Endometrium (tissue), 2 donors: ENCODE data around the gene STX16.

ENCODE experiments used
- FAIRE-seq: peaks from 2 replicates; lab custom pipeline; 2012; peaks lifted over from hg19 to GRCh38; lab: Jason Lieb, UNC
- donor health status: control.
- donor health status: control.

Gene STX16

DNA sequence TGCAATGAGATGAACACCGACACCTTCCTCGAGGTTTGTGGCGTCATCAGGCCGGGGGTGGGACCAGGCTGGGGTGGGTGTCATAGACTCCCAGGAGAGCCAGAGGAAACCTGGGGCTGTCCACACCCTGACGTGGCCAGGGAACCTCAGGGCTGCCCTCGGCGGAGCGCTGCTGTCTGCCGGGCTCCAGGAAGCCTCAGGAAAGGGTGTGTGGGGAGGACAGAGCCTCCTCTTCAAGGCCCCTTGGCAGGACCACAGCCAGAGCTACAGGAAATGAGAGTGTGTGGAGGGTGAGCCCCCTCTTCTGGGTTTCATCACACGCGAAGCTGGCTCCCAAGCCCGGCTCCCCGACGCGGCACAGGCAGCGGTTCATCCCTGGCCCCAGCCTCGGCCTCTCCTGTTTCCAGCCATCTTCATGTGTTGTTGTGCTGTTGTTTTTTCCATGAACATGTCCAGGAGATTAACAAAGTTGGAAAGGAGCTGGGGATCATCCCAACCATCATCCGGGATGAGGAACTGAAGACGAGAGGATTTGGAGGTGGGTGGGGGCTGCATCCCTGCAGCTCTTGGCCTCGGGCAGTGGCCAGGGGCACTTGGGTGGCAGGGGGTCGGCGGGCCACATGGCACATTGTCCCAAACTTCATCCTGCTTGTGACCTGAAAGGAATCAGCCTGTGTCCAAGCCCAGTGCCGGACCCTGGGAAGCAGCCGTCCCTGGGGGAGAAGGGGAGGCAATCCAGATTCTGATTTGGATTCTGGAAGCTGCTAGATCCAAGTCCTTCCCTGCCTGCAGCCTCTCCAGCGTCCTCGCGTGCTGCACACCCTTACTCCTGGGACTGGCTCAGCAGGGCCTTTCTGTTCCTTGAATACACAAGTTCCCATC, 47.9 kb downstream of the STX16 start:
- no peak for FAIRE-seq

DNA sequence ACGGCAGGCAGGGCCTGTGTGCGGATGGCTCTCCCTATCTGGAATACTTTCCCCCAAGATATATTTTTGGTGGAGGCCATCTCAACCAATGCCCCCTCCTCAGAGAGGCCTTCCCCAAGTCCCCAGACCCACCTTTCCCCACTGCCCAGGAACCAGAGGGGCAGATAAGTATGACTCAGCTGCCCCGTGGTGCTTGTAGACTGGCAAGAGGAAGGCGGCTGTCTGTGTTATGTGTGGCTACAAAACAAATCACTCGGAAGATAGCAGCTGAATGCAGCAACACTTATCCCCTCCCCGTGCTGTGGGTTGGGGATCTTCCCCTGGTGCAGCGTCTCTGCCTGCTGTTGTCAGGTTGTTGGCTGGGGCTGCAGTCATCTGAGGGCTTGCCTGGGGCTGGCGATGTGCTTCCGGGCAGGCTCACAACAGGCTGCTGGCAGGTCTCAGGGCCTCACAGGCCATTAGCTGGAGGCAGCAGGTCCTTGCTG, 48.6 kb downstream of the STX16 start:
- FAIRE-seq: no peak

DNA sequence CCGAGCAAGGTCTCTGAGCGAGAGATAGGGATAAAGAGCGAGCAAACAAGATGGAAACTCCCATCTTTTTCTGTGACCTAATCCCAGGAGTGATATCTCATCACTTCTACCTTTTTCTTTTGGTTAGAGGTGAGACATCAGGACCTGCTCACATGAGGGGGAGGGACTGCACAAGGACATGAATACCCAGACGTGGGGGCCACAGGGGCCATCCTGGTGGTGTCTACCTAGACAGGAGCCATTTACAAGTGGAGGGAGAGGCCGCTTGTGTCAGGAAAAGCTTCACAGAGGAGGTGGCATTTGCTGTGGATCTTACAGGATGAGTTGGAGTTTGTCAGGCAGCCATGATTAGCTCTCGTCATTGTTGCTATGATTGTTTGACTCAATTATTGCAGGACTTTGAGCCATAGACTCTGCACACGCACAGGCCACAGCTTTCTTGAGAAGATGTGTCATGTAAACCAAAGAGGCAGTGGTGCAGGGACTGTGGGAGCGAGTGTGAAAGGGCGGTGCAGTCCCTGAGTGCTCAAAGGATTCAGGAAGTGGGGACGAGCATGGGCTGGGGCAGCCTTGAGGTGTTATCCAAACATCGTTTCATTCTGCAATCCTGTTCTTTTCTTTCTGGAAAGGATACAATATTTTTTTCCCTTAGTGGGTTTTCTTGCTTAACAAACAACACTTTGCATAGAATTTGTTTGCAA, 49.2 kb downstream of the STX16 start:
- no peak for FAIRE-seq

DNA sequence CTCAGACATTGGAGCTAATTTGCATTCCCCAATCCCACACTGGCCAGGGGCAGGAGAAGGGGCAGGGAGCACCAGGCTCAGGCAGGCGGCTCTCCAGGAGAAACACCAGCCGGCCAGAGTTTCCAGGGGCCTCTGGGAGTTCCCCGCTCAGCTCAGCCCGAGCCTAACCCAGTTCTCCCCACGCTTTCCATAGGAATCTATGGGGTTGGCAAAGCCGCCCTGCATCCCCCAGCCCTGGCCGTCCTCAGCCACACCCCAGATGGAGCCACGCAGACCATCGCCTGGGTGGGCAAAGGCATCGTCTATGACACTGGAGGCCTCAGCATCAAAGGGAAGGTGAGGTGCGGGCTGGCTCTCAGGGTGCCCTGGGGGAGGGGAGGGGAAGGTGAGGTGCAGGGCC, 49.7 kb downstream of the STX16 start:
- FAIRE-seq: no peak

DNA sequence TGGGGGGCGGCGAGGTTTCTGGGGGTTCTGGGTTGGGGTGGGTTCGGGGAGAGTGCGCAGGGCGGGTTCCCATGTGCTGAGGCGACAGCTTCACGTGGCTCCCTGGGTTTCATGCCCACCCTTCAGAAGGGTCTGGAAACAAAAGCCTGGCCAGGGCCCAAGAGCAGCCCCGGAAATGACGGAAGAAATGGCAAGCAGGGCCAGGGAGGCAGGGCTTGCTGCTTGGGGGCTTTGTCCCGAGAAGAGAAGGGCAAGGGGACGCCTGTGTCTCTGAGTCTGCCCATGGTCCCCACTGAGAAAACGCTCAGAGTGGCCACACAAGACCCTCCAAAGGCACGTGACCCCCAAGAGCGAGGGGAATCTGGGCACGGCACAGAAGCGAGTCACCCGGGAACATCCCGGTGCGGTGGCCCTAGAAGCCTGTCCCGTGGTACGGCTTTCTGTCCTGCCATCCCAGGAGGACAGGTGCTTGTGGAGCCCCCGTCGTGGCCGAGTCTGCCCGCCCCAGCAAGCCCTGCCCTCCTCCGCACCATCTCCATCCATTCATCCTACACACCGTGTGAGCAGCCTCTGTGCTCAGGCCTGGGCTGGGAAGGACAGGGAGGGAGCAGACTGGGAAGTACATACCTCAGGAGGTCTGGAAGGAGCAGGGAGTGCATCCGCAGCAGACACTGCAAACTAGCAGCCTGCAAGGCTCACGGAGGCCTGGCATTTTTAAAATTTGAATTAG, 50.5 kb downstream of the STX16 start:
- FAIRE-seq: no peak

DNA sequence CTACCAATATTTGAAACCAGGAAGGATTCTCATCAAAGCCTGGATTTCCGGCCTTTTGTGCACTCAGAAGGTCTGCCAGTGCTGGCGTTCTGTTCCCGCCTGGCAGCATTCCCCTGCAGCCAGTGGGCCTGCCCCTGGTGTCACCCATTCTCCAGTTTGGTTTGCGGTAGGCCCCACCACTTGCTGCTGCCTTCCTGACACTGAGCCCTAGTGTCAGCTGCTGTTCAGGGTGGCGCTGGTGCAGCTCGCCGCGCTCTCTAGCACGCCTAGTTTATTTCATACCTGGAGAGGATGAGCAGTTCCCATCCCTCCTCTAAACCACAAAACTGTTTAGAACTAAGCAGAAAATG, 51.1 kb downstream of the STX16 start:
- no peak for FAIRE-seq

DNA sequence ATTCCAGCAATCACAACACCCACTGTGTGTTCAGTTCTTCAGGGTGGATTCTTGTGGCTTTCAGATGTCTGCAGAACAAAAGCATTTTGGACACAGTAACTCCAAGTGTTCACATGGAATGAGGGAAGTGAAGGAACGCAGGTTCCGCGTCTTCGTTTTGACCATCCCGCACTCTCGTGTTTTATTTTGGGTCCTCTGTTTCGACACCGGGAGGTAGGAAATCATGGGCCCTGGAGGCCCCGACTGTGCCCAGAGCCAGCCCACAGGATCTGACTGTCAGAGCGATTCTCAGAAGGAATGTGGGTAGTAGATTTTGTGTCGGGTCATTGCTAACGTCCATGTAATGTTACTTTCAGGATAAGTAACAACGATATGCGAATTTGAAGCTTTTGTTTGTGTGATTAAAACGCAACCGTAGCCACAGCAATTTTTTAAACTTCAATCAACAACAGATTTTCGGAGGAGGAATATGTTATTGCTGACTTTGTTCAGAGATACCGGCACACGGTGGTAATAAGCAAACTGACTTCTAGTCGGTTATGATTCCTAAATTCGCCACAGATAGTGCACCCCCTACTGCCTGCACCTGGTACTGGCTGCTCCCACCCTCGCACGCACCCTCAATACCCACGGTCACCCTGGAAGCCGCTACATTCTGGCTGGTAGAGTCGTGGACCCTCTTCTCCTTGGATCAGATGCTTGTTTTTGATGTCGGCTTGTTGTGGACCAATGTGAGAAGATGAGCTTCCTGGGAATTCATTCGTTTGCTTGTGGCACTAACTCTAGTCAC, 52.0 kb downstream of the STX16 start:
- FAIRE-seq: no peak

DNA sequence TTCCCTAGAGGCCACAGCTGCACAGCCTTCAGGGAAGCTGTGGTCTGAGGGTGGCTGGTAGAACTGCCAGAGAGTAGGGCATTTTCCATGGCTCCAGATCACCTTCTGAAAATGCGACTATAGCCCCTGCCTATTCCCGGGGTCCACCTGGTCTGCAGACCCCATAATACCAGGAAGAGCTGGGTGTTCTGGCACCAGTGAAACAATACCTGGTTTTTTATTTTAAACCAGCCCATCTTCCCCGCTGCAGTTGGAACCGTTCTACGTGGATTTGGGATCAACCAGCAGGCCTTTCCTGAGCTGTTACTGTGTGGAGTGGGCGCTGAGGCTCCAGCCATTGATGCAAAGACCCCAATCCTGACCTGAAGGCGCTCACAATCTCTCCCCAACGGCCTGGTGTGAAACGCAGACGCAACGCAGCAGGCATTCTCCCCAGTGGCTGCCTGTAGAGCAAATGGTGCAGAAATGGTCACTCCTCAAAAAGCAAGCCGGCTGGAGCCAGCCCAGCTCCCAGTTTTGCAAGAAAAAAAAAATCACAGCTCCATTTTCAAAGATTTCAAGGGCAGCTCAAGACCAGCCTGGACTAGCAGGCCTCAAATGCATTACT, 52.8 kb downstream of the STX16 start:
- no peak for FAIRE-seq

DNA sequence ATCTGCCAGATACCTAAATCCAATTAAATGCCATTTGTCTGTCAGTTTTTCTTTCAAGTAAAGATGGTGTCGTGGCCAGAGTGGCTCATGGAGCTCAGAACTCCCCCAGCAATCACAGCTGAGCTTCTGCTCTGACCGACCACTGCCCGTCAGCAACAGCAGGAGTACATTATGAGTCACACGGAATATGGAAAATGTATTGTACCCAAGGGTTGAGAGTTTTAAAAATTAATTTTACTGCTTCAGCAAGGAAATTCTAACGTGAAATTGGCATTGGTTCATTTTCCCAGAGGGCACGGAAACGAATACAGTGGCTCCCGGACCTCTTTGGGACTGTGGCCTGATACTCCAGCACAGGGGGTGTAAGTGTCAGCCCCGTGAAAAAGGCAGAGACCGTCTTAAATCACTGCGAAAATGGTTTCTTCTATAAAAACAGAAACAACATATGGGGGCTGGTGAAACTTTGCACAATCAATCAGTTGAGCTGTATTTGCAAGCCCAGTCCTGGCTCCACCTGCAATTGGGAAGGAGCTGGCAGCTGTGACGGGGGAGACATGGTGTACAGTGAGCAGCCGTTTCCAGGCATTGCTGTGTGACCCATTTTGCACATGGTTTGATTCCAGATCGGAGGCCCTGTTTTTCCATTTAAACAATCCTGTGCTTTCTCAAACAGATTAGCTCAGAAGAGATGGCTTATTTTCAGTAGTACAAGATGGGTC, 54.3 kb downstream of the STX16 start:
- no peak for FAIRE-seq

DNA sequence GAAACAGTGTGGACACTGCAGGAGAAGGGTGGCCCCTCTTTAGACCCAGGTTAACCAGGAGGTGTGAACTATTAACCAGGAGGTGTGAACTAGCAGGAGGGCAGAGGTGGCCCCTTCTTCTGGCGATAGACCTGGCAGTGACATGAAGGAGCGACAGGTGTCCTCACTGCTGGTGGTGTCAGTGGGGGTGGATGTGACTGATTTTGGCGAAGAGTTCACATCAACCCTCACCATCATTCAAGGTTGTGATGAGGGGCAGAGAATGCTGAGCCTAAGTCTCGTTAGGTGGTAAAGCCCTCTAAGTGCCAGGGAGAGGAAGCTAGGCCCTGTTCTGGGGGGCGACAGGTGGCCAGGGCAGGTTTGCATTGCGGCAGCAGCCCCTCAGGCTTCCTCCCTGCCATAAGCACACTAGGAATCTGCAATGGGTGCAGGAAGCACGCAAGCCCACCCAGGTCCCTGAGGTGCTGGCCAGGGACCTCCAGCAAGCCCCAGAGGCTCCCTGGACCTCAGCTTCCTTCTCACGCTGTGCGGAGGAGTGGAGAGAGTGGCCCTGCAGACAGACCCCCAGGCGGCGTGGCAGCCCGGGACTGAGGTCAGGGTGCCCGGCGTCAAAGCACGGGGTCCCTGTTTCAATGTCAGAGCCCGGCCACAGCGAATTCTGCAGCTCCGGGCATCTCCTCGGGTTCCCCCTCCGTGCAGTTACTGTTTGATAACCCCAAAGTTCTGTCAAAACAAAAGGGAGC, 55.2 kb downstream of the STX16 start:
- FAIRE-seq: no peak

DNA sequence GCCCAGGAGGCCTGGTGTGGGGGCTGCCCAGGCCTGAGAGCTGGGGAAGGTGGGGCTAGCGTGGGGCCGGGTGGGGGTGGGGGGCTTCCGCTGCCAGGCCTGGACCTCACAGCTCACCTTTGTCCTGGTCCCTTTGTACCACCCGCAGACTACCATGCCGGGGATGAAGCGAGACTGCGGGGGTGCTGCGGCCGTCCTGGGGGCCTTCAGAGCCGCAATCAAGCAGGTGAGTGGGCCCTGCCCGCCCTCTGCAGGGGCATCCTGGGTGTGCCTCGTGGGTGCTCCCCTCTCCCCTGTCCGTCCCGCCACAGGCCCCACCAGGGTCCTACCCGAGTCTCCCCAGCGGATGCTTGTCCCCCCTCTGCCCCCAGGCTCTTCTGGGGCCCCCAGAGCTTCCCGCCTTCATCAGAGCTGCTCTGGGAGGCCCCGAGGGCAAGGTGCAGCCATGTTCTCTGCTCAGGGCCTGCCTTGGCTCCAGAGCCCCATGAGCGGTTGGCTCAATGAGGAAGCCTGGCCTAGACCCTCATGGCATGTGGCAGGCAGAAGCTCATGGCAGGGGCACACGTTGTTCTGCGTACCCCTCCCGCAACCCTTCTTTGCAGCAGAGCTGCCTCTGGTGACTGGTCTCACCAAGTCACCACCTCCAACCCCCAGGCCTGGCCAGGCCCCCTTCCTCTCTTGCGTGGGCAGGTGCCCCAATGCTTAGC, 56.0 kb downstream of the STX16 start:
- FAIRE-seq: no peak

DNA sequence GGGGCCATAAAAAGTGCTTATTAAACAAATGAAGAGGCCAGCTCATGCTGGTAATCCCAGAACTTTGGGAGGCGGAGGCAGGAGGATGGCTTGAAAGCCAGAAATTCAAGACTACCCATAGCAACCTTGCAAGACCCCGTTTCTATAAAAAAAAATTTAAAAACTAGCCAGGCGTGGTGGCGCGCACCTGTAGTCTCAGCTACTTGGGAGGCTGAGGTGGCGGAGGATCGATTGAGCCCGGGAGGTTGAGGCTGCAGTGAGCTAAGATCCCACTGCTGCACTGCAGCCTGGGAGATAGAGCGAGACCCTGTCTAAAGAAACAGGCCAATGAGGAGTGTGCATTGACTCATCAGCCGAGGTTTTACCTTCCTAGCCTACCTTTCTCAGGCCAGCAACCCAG, 56.7 kb downstream of the STX16 start:
- FAIRE-seq: no peak

DNA sequence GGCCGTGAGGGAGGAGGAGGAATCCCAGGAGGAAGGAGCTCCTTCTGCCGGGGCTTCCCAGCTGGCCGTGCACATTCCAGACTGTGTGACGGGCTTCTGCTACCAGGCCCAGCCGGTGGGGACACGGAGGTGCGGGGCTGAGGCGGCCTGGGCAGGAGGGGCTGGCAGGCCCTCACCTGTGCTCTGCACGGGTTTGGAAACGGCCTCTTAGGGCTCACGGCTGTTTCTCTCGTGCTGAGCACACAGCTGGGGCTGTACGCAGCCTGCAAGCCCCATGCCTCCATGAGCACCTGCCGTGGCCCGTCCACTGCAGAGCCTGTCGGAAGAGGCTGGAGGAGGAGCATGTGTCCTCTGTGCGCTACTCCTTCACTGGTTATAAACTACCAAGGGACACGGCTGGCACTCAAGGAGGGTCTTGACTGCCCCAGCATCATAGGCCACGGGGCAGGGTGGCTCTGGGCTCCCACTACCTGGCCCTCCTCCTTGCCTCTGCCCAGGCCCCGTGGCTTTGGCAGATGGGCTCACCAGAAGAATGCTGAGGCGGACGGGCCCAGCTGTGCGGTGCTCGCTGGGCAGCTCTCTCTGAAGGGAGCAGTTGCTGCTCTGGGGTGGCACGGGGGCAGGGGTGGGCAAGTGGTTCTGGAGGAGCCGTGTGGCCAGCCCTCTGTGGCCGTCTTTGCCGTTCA, 57.3 kb downstream of the STX16 start:
- FAIRE-seq: no peak

DNA sequence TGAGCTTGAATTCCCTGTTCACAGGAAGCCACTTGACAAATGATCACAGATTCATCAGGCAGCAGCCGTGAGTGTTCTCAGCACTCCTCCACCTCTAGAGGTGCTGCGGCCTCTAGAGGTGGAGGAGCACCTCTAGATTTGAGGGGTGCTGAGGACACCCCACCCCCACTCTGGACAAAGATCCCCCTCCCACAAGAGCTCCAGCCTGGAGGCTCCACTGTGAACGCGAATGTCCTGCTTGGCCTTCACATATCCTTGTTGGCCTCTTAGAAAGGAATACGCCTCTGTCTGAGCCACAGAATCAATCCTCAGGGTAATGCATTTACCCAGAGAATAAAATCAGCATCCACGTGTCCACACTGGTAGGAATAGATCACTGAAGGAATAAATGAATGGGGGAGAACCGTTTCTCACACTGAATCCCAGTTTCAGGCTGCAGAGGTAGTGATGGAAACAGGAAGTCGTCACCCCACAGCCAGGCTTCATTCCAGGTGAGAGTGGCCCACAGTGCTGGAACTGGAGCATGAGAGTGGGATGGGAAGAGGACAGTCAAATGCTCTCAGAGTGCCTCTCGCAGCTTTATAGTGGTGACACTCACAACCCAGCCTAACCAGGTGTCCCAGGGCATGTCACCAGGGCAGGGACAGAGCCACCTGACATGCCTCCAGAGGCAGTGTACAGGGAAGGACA, 58.1 kb downstream of the STX16 start:
- no peak for FAIRE-seq

DNA sequence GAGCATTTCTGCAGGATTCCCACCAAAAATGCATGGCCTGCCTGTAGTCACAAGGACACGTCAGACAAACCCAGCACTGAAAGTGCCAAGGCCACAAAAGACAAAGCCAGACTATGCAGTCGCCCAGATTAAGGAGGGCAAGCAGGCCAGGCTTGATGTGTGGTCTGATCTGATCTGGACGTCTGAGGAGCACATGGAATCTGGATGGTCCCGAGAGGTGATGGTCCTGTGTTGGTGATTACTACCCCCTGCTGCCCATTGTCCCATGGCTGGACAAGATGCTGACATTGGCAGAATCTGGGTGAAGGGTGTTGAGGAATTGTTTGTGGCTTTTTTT, 58.6 kb downstream of the STX16 start:
- FAIRE-seq: no peak

DNA sequence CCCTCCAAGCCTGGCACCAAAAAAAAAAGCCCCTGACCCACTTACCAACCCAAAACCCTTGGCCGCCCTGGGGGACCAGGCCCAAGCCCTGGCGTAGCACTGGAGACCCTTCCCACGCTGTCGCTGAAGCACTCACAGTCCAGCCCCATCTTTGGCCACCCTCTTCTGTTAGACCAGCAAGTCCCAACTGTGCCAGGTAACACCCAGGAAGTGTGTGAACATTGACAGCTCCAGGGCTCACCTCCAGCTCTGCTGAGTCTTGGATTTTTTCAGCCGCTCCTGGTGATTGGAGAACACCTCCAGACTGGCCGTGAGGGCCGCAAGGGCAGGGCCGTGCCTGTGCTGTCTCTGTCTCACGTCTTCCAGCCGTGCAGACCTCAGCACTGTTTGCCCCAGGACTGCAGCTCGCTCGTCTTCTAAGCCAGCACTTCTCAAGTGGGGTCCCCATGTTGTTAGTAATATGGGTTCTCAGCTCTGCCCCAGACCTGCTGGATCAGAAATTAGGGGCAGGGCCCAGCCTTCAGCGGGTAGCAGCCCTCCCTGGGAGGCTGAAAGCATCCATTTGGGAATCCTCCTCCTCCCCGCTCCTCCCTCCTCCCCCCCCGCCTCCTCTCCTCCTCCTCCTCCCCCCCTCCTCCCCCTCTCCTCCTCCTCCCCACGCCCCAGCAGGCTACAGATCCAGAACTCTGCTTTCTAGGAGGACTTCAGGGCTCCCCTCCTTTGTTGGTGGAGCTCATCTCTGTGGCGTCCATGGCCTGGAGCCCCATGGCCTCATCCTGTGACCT, 59.6 kb downstream of the STX16 start:
- FAIRE-seq: no peak

DNA sequence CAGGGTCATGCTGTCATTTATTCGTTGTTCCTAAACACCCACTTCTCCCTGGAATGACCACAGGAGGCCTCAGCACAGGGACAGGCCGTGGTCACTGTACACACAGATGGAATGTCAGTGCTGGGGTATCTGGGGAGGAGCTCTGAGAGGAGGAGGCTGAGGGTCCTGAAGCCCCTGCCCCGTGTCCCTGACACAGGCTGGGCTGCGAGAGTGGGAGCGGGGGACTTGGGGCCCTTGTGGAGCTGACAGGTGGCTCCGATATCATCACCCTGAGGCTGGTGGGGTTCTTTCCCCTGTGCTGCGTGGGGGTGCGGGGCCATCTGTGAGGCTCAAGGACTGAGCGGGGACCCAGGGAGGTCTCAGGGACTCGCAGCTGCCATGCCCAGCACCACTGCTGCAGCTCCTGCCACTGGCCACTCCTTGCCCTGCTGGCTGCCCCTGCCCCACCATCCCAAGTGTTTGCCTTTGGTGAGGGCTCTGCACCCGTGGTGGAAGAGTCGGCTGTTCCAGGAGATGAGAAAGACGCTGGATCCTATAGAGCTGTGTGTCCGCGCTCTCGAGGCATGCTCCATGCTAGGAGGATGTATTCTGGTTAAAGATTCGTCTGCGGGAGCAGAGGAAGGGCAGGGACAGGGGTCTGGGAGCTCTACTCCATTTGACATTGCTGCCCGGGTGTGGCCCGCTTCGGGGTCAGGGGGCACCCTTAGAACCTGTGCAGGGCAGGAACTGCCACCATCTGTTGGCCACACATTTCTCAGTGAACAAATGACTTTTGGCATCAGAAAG, 60.4 kb downstream of the STX16 start:
- FAIRE-seq: no peak
